Measurements from ENCODE around the gene SULT2B1. TPM values are rescaled to one million over a fixed set of nuclear protein-coding genes. Genes with fewer than 3 reads are reported as not detected.
A peak's percentile ranks its signal among the peaks of the same experiment; 100 is the strongest.

SULT2B1 gene
- total and polyA plus RNA-seq, 2 experiments from 2014 or later: not detected

DNA sequence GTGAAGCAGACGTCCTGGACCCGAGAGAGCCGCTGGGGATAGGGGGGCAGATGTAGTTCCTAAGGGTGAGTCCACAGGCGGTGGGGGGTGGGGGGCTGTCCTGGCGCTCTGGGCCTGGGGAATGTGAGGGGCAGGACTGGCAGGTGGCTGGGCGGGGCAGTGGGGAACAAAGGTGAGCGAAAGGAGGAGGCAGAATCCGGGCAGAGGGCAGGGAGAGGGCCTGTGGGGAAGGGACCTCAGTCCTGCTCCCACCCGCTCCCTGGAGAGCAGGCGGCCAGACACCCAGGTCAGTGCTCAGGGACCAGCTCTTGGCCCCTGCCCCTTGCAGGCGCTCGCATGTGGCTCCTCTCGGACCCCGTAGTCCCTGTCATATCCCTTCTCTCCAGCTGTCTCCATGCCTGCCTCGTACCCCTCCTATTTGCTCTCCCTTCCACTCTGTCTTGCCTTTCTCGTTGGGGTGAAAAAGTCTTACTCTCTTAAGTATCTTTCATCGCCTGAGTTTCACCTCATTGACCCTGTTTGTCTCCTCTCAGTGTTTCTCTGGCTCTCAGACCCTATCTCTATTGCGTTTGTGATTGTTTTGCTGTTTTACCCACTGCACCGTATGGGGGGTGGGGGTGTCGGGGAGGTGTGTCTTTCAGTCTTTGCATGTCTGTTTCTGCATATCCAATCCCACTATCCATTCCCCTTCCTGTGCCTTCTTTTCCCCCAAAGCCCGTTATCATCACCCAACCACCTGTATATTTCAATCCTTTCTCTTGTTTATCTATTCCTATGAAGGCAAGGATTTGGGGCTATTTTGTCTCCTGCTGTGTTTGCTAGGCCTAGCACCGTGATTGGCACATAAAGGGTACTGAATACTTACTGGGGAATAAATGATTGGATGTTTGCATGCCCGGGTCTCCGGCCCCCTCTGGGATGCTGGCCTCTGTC is 73.1 kb downstream of the SULT2B1 start:
- H4K20me1 ChIP-seq (ENCODE audit: insufficient read depth): no peaks in the 10 kb centered on the region
- no peaks in the 10 kb centered on the region for H3K9me2 ChIP-seq (ENCODE audit: insufficient read depth)
- H3K9ac ChIP-seq: peak overlapping the region; percentile 75
- H3K79me2 ChIP-seq (ENCODE audit: insufficient read depth): peaks cover 16% of the 10 kb centered on the region
- H3F3A ChIP-seq (ENCODE audit: insufficient read depth): no peaks in the 10 kb centered on the region
- in situ Hi-C loops (cut with MboI): no loop called here
- H3K4me1 ChIP-seq (ENCODE audit: insufficient read depth): peaks cover 10% of the 10 kb centered on the region
- H2AFZ ChIP-seq: no peak overlapping the region
- 64 to 67% methylated on average over 21 to 24 of the region's 24 CpGs for WGBS, 2 experiments (ENCODE audit: low coverage in 1 of 2, low lambda C conversion rate in 2 of 2, missing lambda C conversion rate in 2 of 2)
- no peaks in the 10 kb centered on the region for H3K27me3 ChIP-seq (replicated peaks; ENCODE audit: insufficient read depth)
- no peak overlapping the region for H3K27ac ChIP-seq
- H3K36me3 ChIP-seq (ENCODE audit: low read depth): no peaks in the 10 kb centered on the region
- H3K9me3 ChIP-seq (ENCODE audit: low read depth): no peaks in the 10 kb centered on the region
- TF ChIP-seq EZH2 (IDR thresholded peaks at IDR 0.05; ENCODE audit: insufficient read depth, poor library complexity, severe bottlenecking): no peak
- TF ChIP-seq EZH2phosphoT487 (IDR thresholded peaks at IDR 0.05; ENCODE audit: insufficient read depth, low read depth): no peak
- DNase-seq: no peak
- peak overlapping the region; percentile 63 for H3K4me3 ChIP-seq
- H3K4me2 ChIP-seq (ENCODE audit: unreplicated experiment): peak overlapping the region; percentile 71

DNA sequence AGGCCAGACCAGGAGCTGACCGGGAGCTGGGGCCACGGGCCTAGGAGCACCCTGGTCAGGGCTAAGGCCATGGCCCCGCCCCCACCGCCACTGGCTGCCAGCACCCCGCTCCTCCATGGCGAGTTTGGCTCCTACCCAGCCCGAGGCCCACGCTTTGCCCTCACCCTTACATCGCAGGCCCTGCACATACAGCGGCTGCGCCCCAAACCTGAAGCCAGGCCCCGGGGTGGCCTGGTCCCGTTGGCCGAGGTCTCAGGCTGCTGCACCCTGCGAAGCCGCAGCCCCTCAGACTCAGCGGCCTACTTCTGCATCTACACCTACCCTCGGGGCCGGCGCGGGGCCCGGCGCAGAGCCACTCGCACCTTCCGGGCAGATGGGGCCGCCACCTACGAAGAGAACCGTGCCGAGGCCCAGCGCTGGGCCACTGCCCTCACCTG is 73.9 kb downstream of the SULT2B1 start:
- 95 to 100% methylated on average over 9 to 30 of the region's 30 CpGs for WGBS, 2 experiments (ENCODE audit: low coverage in 1 of 2, low lambda C conversion rate in 2 of 2, missing lambda C conversion rate in 2 of 2)
- no peak overlapping the region for H3K27ac ChIP-seq
- H3K4me1 ChIP-seq (ENCODE audit: insufficient read depth): peaks cover 7% of the 10 kb centered on the region
- H3K9me3 ChIP-seq (ENCODE audit: low read depth): no peaks in the 10 kb centered on the region
- H3K27me3 ChIP-seq (replicated peaks; ENCODE audit: insufficient read depth): no peaks in the 10 kb centered on the region
- peaks cover 8% of the 10 kb centered on the region for H3K79me2 ChIP-seq (ENCODE audit: insufficient read depth)
- no peak for TF ChIP-seq EZH2 (IDR thresholded peaks at IDR 0.05; ENCODE audit: insufficient read depth, poor library complexity, severe bottlenecking)
- TF ChIP-seq EZH2phosphoT487 (IDR thresholded peaks at IDR 0.05; ENCODE audit: insufficient read depth, low read depth): no peak
- H3K4me2 ChIP-seq (ENCODE audit: unreplicated experiment): no peak overlapping the region
- H3F3A ChIP-seq (ENCODE audit: insufficient read depth): no peaks in the 10 kb centered on the region
- no peak for DNase-seq
- no peak overlapping the region for H3K9ac ChIP-seq
- in situ Hi-C loops (cut with MboI): no loop called here
- H3K9me2 ChIP-seq (ENCODE audit: insufficient read depth): no peaks in the 10 kb centered on the region
- H4K20me1 ChIP-seq (ENCODE audit: insufficient read depth): no peaks in the 10 kb centered on the region
- H2AFZ ChIP-seq: no peak overlapping the region
- no peak overlapping the region for H3K4me3 ChIP-seq
- H3K36me3 ChIP-seq (ENCODE audit: low read depth): no peaks in the 10 kb centered on the region

GRCh38 chr19:48627201-48627864 is 75.4 kb downstream of the SULT2B1 start:
- H3K27ac ChIP-seq: no peak overlapping the region
- peaks cover 7% of the 10 kb centered on the region for H3K4me1 ChIP-seq (ENCODE audit: insufficient read depth)
- no peak for DNase-seq
- no peak overlapping the region for H3K4me3 ChIP-seq
- no peaks in the 10 kb centered on the region for H3K27me3 ChIP-seq (replicated peaks; ENCODE audit: insufficient read depth)
- no peaks in the 10 kb centered on the region for H3K36me3 ChIP-seq (ENCODE audit: low read depth)
- no peak overlapping the region for H2AFZ ChIP-seq
- 90 to 94% methylated on average over 6 of the region's 6 CpGs for WGBS, 2 experiments (ENCODE audit: low coverage in 1 of 2, low lambda C conversion rate in 2 of 2, missing lambda C conversion rate in 2 of 2)
- TF ChIP-seq EZH2 (IDR thresholded peaks at IDR 0.05; ENCODE audit: insufficient read depth, poor library complexity, severe bottlenecking) (no peak), EZH2phosphoT487 (IDR thresholded peaks at IDR 0.05; ENCODE audit: insufficient read depth, low read depth) (no peak)
- H3F3A ChIP-seq (ENCODE audit: insufficient read depth): peaks cover 2% of the 10 kb centered on the region
- in situ Hi-C loops (cut with MboI): no loop called here
- no peaks in the 10 kb centered on the region for H3K9me3 ChIP-seq (ENCODE audit: low read depth)
- H3K9me2 ChIP-seq (ENCODE audit: insufficient read depth): no peaks in the 10 kb centered on the region
- no peaks in the 10 kb centered on the region for H4K20me1 ChIP-seq (ENCODE audit: insufficient read depth)
- H3K9ac ChIP-seq: no peak overlapping the region
- H3K79me2 ChIP-seq (ENCODE audit: insufficient read depth): no peaks in the 10 kb centered on the region
- no peak overlapping the region for H3K4me2 ChIP-seq (ENCODE audit: unreplicated experiment)

GRCh38 chr19:48627865-48628314 is 75.9 kb downstream of the SULT2B1 start:
- H3K4me2 ChIP-seq (ENCODE audit: unreplicated experiment): no peak overlapping the region
- WGBS, 2 experiments (ENCODE audit: low coverage in 1 of 2, low lambda C conversion rate in 2 of 2, missing lambda C conversion rate in 2 of 2): 77 to 79% methylated on average over 17 of the region's 17 CpGs
- H3K9me3 ChIP-seq (ENCODE audit: low read depth): no peaks in the 10 kb centered on the region
- TF ChIP-seq EZH2phosphoT487 (IDR thresholded peaks at IDR 0.05; ENCODE audit: insufficient read depth, low read depth): no peak
- TF ChIP-seq EZH2 (IDR thresholded peaks at IDR 0.05; ENCODE audit: insufficient read depth, poor library complexity, severe bottlenecking): no peak
- in situ Hi-C loops (cut with MboI): no loop called here
- no peak overlapping the region for H2AFZ ChIP-seq
- H3K4me3 ChIP-seq: no peak overlapping the region
- H3K9ac ChIP-seq: no peak overlapping the region
- H3K27me3 ChIP-seq (replicated peaks; ENCODE audit: insufficient read depth): no peaks in the 10 kb centered on the region
- DNase-seq: no peak
- no peak overlapping the region for H3K27ac ChIP-seq
- H3F3A ChIP-seq (ENCODE audit: insufficient read depth): peaks cover 6% of the 10 kb centered on the region
- H3K36me3 ChIP-seq (ENCODE audit: low read depth): no peaks in the 10 kb centered on the region
- H3K4me1 ChIP-seq (ENCODE audit: insufficient read depth): peaks cover 12% of the 10 kb centered on the region
- H4K20me1 ChIP-seq (ENCODE audit: insufficient read depth): no peaks in the 10 kb centered on the region
- no peaks in the 10 kb centered on the region for H3K79me2 ChIP-seq (ENCODE audit: insufficient read depth)
- no peaks in the 10 kb centered on the region for H3K9me2 ChIP-seq (ENCODE audit: insufficient read depth)
